Panc1 (cell line): ENCODE results near the gene IMMT. TPM values are rescaled to one million over a fixed set of nuclear protein-coding genes. Genes with fewer than 3 reads are reported as not detected.

Experiments
- ATAC-seq: fragments of 200-7000 bp; cut with Tn5 transposase; 2 replicates; pipeline ENCODE4 v1.9.1; 2020; ENCODE audit warnings: mild to moderate bottlenecking, moderate library complexity
- BruUV-seq: library from RNA; stranded (reverse); fragments of 400-500 nt; replicated peaks from 2 replicates; lab custom pipeline; 2021; lab: Mats Ljungman, UMichigan
- CTCF ChIA-PET: fragments of 300-600 bp; sonication (Branson Sonifier 250); formaldehyde crosslinking; loops from one replicate; lab custom pipeline; 2022; ENCODE audit warnings: antibody characterized with exemption; lab: Charles Lee
- POLR2A ChIA-PET: fragments of 300-600 bp; sonication (Branson Sonifier 250); formaldehyde crosslinking; loops from one replicate; lab custom pipeline; 2022; ENCODE audit warnings: antibody characterized with exemption; lab: Charles Lee
- DNase-seq: peaks from one replicate; pipeline ENCODE4 v3.0.0-alpha.2; 2010; ENCODE audit warnings: low read depth, low spot score
- H3K27ac ChIP-seq: 2 replicates; pipeline ENCODE4 v1.5.1; 2011; ENCODE audit warnings: mild to moderate bottlenecking, low read length, inconsistent platforms
- H3K27me3 ChIP-seq: fragments of 200-500 bp; sonication (Bioruptor generic); 2 replicates; pipeline ENCODE4 v1.6.0; 2014; ENCODE audit warnings: low read length, inconsistent platforms; ENCODE audit not compliant: control insufficient read depth, insufficient read depth
- H3K36me3 ChIP-seq: fragments of 200-500 bp; sonication (Bioruptor generic); 2 replicates; pipeline ENCODE4 v1.5.1; 2014; ENCODE audit warnings: inconsistent platforms, mild to moderate bottlenecking, low read length, moderate library complexity; ENCODE audit not compliant: control insufficient read depth, insufficient read depth
- H3K4me1 ChIP-seq: 2 replicates; pipeline ENCODE4 v1.5.1; 2011; ENCODE audit warnings: inconsistent platforms, mild to moderate bottlenecking, low read length, moderate library complexity; ENCODE audit not compliant: control insufficient read depth, insufficient read depth
- H3K4me3 ChIP-seq, 2 experiments: 2 replicates each; pipeline ENCODE4 v1.5.1; 2011 to 2012; ENCODE audit warnings: low read depth in 2 of 2, low read length in 2 of 2, mild to moderate bottlenecking in 2 of 2, inconsistent platforms in 1 of 2, moderate library complexity in 1 of 2
- H3K9me3 ChIP-seq: fragments of 200-500 bp; sonication (Bioruptor generic); 2 replicates; pipeline ENCODE4 v1.5.1; 2014; ENCODE audit warnings: low read depth, mild to moderate bottlenecking, inconsistent platforms, low read length, moderate library complexity; ENCODE audit not compliant: control insufficient read depth, insufficient read depth
- POLR2AphosphoS5 ChIP-seq: IDR thresholded peaks from 2 replicates; pipeline ENCODE4 v1.6.1; 2012; ENCODE audit warnings: mild to moderate bottlenecking, low read depth, low read length, moderate library complexity
- SIN3A ChIP-seq: IDR thresholded peaks from 2 replicates; pipeline ENCODE4 v1.6.1; 2012; ENCODE audit warnings: low read depth, mild to moderate bottlenecking, low read length, moderate library complexity, borderline replicate concordance; ENCODE audit not compliant: insufficient read depth
- TCF7L2 ChIP-seq: IDR thresholded peaks from 2 replicates; pipeline ENCODE4 v1.6.1; 2011; ENCODE audit warnings: mild to moderate bottlenecking, low read depth, low read length, inconsistent platforms
- in situ Hi-C: cut with HindIII; loops from 2 replicates; pipeline ENCODE4 v1.10.0; 2016; ENCODE audit warnings: low sequenced_read_pairs, low pct_unique_long_range_greater_than_20kb
- intact Hi-C: fragments of 100-400 bp; cut with micrococcal nuclease; formaldehyde crosslinking; loops from one replicate; pipeline ENCODE4 v1.10.0; 2022; ENCODE audit not compliant: unreplicated experiment
- total RNA-seq: library from RNA; stranded (reverse); gene quantifications from one replicate; pipeline ENCODE4 v1.2.1, GENCODE V29; 2021; ENCODE audit not compliant: unreplicated experiment
- TF ChIP-seq, protein P1 (sequence below): fragments of 450-650 bp; IDR thresholded peaks from 2 replicates; pipeline ENCODE4 v1.5.1; 2017; ENCODE audit warnings: mild to moderate bottlenecking
- TF ChIP-seq, protein P2 (sequence below), 2 experiments: IDR thresholded peaks; 2 replicates each; pipeline ENCODE4 v1.6.1; 2011 to 2012; ENCODE audit warnings: low read depth in 2 of 2, control low read depth in 1 of 2, low read length in 1 of 2, mild to moderate bottlenecking in 1 of 2, moderate library complexity in 1 of 2; ENCODE audit not compliant: insufficient read depth in 1 of 2

IMMT gene
- total RNA-seq, 1 experiment from 2014 or later: 138 TPM

DNA sequence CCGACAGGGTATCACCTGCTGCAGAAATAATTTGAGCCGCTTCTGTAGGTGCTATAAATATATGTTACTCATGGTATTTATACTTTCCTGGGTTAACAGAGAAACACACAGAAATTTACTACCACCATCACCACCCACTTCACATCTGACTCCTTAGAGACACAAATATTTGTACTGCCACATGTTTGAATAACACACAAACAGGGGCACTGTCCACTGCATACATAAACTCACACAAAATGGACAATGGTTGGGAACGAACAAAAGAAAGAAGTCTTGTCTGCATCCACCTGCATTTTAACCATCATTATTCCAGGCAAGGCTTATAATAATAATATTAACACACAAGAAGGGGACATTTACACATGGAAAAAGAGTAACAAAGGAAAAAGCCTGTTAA is 24.0 kb downstream of the IMMT start:
- H3K27ac ChIP-seq: no peak overlapping the region
- ATAC-seq: no peak
- H3K9me3 ChIP-seq: no peaks in the 10 kb centered on the region
- CTCF ChIA-PET: no interaction called here
- in situ Hi-C loops (no loop called here), intact Hi-C loops (no loop called here)
- no peak overlapping the region for H3K4me3 ChIP-seq
- no peaks in the 10 kb centered on the region for H3K27me3 ChIP-seq
- POLR2A ChIA-PET: no interaction called here
- H3K36me3 ChIP-seq: peaks cover 44% of the 10 kb centered on the region
- TF ChIP-seq POLR2AphosphoS5 (no peak), TCF7L2 (no peak), SIN3A (no peak)
- TF ChIP-seq, protein P1, sequence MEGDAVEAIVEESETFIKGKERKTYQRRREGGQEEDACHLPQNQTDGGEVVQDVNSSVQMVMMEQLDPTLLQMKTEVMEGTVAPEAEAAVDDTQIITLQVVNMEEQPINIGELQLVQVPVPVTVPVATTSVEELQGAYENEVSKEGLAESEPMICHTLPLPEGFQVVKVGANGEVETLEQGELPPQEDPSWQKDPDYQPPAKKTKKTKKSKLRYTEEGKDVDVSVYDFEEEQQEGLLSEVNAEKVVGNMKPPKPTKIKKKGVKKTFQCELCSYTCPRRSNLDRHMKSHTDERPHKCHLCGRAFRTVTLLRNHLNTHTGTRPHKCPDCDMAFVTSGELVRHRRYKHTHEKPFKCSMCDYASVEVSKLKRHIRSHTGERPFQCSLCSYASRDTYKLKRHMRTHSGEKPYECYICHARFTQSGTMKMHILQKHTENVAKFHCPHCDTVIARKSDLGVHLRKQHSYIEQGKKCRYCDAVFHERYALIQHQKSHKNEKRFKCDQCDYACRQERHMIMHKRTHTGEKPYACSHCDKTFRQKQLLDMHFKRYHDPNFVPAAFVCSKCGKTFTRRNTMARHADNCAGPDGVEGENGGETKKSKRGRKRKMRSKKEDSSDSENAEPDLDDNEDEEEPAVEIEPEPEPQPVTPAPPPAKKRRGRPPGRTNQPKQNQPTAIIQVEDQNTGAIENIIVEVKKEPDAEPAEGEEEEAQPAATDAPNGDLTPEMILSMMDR: no peak
- TF ChIP-seq, protein P2, sequence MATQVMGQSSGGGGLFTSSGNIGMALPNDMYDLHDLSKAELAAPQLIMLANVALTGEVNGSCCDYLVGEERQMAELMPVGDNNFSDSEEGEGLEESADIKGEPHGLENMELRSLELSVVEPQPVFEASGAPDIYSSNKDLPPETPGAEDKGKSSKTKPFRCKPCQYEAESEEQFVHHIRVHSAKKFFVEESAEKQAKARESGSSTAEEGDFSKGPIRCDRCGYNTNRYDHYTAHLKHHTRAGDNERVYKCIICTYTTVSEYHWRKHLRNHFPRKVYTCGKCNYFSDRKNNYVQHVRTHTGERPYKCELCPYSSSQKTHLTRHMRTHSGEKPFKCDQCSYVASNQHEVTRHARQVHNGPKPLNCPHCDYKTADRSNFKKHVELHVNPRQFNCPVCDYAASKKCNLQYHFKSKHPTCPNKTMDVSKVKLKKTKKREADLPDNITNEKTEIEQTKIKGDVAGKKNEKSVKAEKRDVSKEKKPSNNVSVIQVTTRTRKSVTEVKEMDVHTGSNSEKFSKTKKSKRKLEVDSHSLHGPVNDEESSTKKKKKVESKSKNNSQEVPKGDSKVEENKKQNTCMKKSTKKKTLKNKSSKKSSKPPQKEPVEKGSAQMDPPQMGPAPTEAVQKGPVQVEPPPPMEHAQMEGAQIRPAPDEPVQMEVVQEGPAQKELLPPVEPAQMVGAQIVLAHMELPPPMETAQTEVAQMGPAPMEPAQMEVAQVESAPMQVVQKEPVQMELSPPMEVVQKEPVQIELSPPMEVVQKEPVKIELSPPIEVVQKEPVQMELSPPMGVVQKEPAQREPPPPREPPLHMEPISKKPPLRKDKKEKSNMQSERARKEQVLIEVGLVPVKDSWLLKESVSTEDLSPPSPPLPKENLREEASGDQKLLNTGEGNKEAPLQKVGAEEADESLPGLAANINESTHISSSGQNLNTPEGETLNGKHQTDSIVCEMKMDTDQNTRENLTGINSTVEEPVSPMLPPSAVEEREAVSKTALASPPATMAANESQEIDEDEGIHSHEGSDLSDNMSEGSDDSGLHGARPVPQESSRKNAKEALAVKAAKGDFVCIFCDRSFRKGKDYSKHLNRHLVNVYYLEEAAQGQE (IDR thresholded peaks at IDR 0.05; ENCODE audit: insufficient read depth in 1 of 2, low read depth in 2 of 2, low read length in 1 of 2): no peak
- no peaks in the 10 kb centered on the region for H3K4me1 ChIP-seq
- no TSS peak for BruUV-seq
- no peak for DNase-seq

DNA sequence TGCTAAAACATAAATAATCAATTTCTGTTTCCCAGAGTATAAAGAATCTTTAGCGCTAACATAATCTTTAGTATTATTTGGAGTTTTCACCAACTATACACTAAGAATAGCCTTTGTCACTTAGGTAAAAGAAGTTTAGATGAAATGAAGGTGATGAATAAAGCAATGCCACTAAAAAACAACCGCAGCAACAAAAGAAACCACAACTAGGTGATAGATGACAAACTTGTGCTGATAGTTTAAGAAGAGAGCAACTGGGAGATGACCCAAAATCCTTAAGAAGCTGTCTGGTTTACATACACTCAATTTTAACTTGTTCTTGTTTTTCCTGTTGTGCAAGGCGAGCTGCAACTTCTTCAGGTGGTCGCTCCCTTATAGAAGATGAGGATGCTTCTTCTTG is 24.8 kb downstream of the IMMT start:
- ChIA-PET POLR2A (no interaction called here), CTCF (no interaction called here)
- H3K4me1 ChIP-seq: no peaks in the 10 kb centered on the region
- BruUV-seq: no TSS peak
- H3K9me3 ChIP-seq: no peaks in the 10 kb centered on the region
- no peak for DNase-seq
- in situ Hi-C loops (no loop called here), intact Hi-C loops (no loop called here)
- H3K27ac ChIP-seq: no peak overlapping the region
- H3K27me3 ChIP-seq: no peaks in the 10 kb centered on the region
- TF ChIP-seq SIN3A (no peak), TCF7L2 (no peak), POLR2AphosphoS5 (no peak)
- TF ChIP-seq, protein P2 (IDR thresholded peaks at IDR 0.05; ENCODE audit: insufficient read depth in 1 of 2, low read depth in 2 of 2, low read length in 1 of 2): no peak
- TF ChIP-seq, protein P1: no peak
- no peak overlapping the region for H3K4me3 ChIP-seq
- no peak for ATAC-seq
- H3K36me3 ChIP-seq: peaks cover 46% of the 10 kb centered on the region
